H9 (cell line): Measurements from ENCODE around the gene PLA1A. TPM values are rescaled to one million over a fixed set of nuclear protein-coding genes. Genes with fewer than 3 reads are reported as not detected.

Source experiments
- DNase-seq: peaks from one replicate; pipeline ENCODE4 v3.0.0-alpha.2; 2017
- H2AFZ ChIP-seq: one replicate; pipeline ENCODE4 v1.6.1; 2013; ENCODE audit warnings: mild to moderate bottlenecking, low read length, control low read depth, moderate library complexity
- H2AK5ac ChIP-seq: 2 replicates; pipeline ENCODE4 v1.6.1; 2013; ENCODE audit warnings: low read length, control low read depth, mixed read lengths; ENCODE audit not compliant: insufficient read length
- H2BK120ac ChIP-seq: one replicate; pipeline ENCODE4 v1.6.1; 2013; ENCODE audit warnings: low read depth, mild to moderate bottlenecking, low read length, control low read depth, inconsistent platforms; ENCODE audit not compliant: poor library complexity, severe bottlenecking
- H2BK12ac ChIP-seq: 2 replicates; pipeline ENCODE4 v1.6.1; 2013; ENCODE audit warnings: low read length, control low read depth, mixed read lengths, low read depth; ENCODE audit not compliant: insufficient read length
- H2BK15ac ChIP-seq: 2 replicates; pipeline ENCODE4 v1.6.1; 2013; ENCODE audit warnings: low read depth, low read length, control low read depth
- H2BK20ac ChIP-seq: one replicate; pipeline ENCODE4 v1.6.1; 2013; ENCODE audit warnings: low read depth, mild to moderate bottlenecking, low read length, control low read depth, inconsistent platforms; ENCODE audit not compliant: poor library complexity, severe bottlenecking
- H2BK5ac ChIP-seq: 2 replicates; pipeline ENCODE4 v1.6.1; 2013; ENCODE audit warnings: low read length, control low read depth, mixed read lengths; ENCODE audit not compliant: insufficient read length
- H3K14ac ChIP-seq: 2 replicates; pipeline ENCODE4 v1.6.1; 2013; ENCODE audit warnings: low read length, control low read depth; ENCODE audit not compliant: insufficient read depth
- H3K18ac ChIP-seq: 2 replicates; pipeline ENCODE4 v1.6.1; 2013; ENCODE audit warnings: low read depth, mild to moderate bottlenecking, mixed read lengths, low read length, control low read depth; ENCODE audit not compliant: insufficient read length
- H3K23ac ChIP-seq: 2 replicates; pipeline ENCODE4 v1.6.1; 2013; ENCODE audit warnings: low read length, control low read depth, mixed read lengths, low read depth; ENCODE audit not compliant: insufficient read length
- H3K23me2 ChIP-seq: 2 replicates; pipeline ENCODE4 v1.6.1; 2013; ENCODE audit warnings: low read depth, mild to moderate bottlenecking, mixed read lengths, low read length, control low read depth; ENCODE audit not compliant: insufficient read length, poor library complexity, severe bottlenecking
- H3K27ac ChIP-seq: 2 replicates; pipeline ENCODE4 v1.5.1; 2013; ENCODE audit warnings: low read length, control low read depth, mixed read lengths, low read depth; ENCODE audit not compliant: insufficient read length
- H3K27me3 ChIP-seq: 2 replicates; pipeline ENCODE4 v1.6.1; 2013; ENCODE audit warnings: low read length, control low read depth, inconsistent platforms; ENCODE audit not compliant: insufficient read depth
- H3K4ac ChIP-seq: 2 replicates; pipeline ENCODE4 v1.6.1; 2013; ENCODE audit warnings: low read depth, mild to moderate bottlenecking, control low read depth, inconsistent platforms, low read length, moderate library complexity
- H3K4me1 ChIP-seq: 2 replicates; pipeline ENCODE4 v1.6.1; 2013; ENCODE audit warnings: low read length, control low read depth, inconsistent platforms; ENCODE audit not compliant: insufficient read depth
- H3K4me2 ChIP-seq: 2 replicates; pipeline ENCODE4 v1.6.1; 2013; ENCODE audit warnings: low read length, control low read depth, mixed read lengths; ENCODE audit not compliant: insufficient read length, insufficient read depth
- H3K56ac ChIP-seq: 2 replicates; pipeline ENCODE4 v1.6.1; 2013; ENCODE audit warnings: low read depth, mild to moderate bottlenecking, mixed read lengths, low read length, control low read depth; ENCODE audit not compliant: insufficient read length
- H3K79me1 ChIP-seq: 2 replicates; pipeline ENCODE4 v1.6.1; 2013; ENCODE audit warnings: low read depth, mild to moderate bottlenecking, moderate library complexity, low read length, control low read depth, inconsistent platforms; ENCODE audit not compliant: insufficient read depth, poor library complexity, severe bottlenecking
- H3K79me2 ChIP-seq: 2 replicates; pipeline ENCODE4 v1.6.1; 2013; ENCODE audit warnings: low read length, control low read depth, inconsistent platforms; ENCODE audit not compliant: insufficient read depth
- H3K9ac ChIP-seq: 2 replicates; pipeline ENCODE4 v1.6.1; 2013; ENCODE audit warnings: low read length, control low read depth, mixed read lengths; ENCODE audit not compliant: insufficient read length; ENCODE audit errors: extremely low read depth
- H3K9me3 ChIP-seq: one replicate; pipeline ENCODE4 v1.6.1; 2013; ENCODE audit warnings: low read depth, low read length, inconsistent platforms; ENCODE audit not compliant: control insufficient read depth
- H3T11ph ChIP-seq: one replicate; pipeline ENCODE4 v1.6.1; 2013; ENCODE audit warnings: mild to moderate bottlenecking, low read length, control low read depth, inconsistent platforms
- H4K20me1 ChIP-seq: one replicate; pipeline ENCODE4 v1.6.1; 2013; ENCODE audit not compliant: control insufficient read depth, insufficient read length, insufficient read depth
- H4K5ac ChIP-seq: 2 replicates; pipeline ENCODE4 v1.6.1; 2013; ENCODE audit warnings: low read depth, mild to moderate bottlenecking, mixed read lengths, low read length, control low read depth; ENCODE audit not compliant: insufficient read length
- H4K8ac ChIP-seq: replicated peaks from 2 replicates; pipeline ENCODE4 v1.6.1; 2013; ENCODE audit warnings: low read length, control low read depth, mixed read lengths, low read depth; ENCODE audit not compliant: insufficient read length
- H4K91ac ChIP-seq: 2 replicates; pipeline ENCODE4 v1.6.1; 2013; ENCODE audit warnings: low read depth, mild to moderate bottlenecking, moderate library complexity, mixed read lengths, low read length, control low read depth; ENCODE audit not compliant: insufficient read length
- H3K27ac Mint-ChIP-seq, 3 experiments: 2 replicates in 2 of 3; 3 replicates in 1 of 3; pipeline ENCODE4 v1.8.0; 2020 to 2021; ENCODE audit warnings: mixed read lengths in 3 of 3, mild to moderate bottlenecking in 1 of 3, moderate library complexity in 1 of 3
- H3K27me3 Mint-ChIP-seq: 2 replicates; pipeline ENCODE4 v1.8.0; 2021; ENCODE audit warnings: low read depth, mild to moderate bottlenecking, moderate library complexity, mixed read lengths
- H3K36me3 Mint-ChIP-seq, 3 experiments: 2 replicates in 2 of 3; 3 replicates in 1 of 3; pipeline ENCODE4 v1.8.0; 2020 to 2021; ENCODE audit warnings: low read depth in 3 of 3, mixed read lengths in 3 of 3; ENCODE audit not compliant: insufficient read depth in 1 of 3
- H3K4me1 Mint-ChIP-seq, 2 experiments: 2 replicates each; pipeline ENCODE4 v1.8.0; 2020; ENCODE audit warnings: mixed read lengths in 2 of 2
- H3K4me3 Mint-ChIP-seq, 2 experiments: 2 replicates in 1 of 2; 3 replicates in 1 of 2; pipeline ENCODE4 v1.8.0; 2020 to 2021; ENCODE audit warnings: mild to moderate bottlenecking in 2 of 2, mixed read lengths in 2 of 2, moderate library complexity in 1 of 2
- H3K9me3 Mint-ChIP-seq, 2 experiments: 2 replicates in 1 of 2; 3 replicates in 1 of 2; pipeline ENCODE4 v1.8.0; 2020; ENCODE audit warnings: mild to moderate bottlenecking in 2 of 2, mixed read lengths in 2 of 2, moderate library complexity in 1 of 2
- WGBS: extraction: QIAGEN DNeasy Blood & Tissue Kit; methylation state at CpG from one replicate; pipeline ENCODE4 v1.1.7; 2013; ENCODE audit warnings: missing lambda C conversion rate, low lambda C conversion rate, mixed read lengths; ENCODE audit not compliant: insufficient read length; ENCODE audit errors: extremely low coverage; 5-methylcytosine and 5-hydroxymethylcytosine counted together
- total RNA-seq: library from RNA; stranded (reverse); gene quantifications from 2 replicates; pipeline ENCODE4 v1.2.1, GENCODE V29; 2021
- TF ChIP-seq, protein P1 (sequence below): fragments of 200-600 bp; sonication (generic); conservative IDR thresholded peaks from 3 replicates; pipeline ENCODE4 v1.8.0; 2021; ENCODE audit warnings: antibody characterized with exemption, mild to moderate bottlenecking

The PLA1A gene
- total RNA-seq, 1 experiment from 2014 or later = not detected

DNA sequence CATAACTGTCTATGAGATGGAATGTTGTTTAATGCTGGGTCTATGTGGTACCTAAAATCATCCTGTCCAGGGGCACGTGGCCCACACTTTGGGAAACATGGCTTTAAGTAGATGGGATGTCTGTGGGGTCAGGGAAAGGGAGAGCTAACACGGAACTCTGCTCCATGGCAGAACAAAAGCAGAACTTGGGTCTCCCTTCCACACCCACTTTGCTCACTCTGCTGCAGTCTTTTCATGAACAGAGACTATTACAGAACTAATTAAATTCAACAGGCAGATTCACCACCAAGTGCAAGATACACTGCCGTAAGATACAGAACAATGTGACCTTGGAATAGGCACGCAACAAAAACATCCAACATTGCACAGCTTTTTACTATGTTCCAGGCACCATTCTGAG is 34.5 kb downstream of the PLA1A start:
- no peaks in the 10 kb centered on the region for H3K4me1 ChIP-seq
- H3K4ac ChIP-seq = no peak overlapping the region
- H2AFZ ChIP-seq = no peak overlapping the region
- no peak overlapping the region for H2AK5ac ChIP-seq
- no peak overlapping the region for H3K56ac ChIP-seq
- no peak overlapping the region for H3K4me2 ChIP-seq
- no peak overlapping the region for H3K27ac Mint-ChIP-seq
- H3K23ac ChIP-seq = no peak overlapping the region
- no peaks in the 10 kb centered on the region for H3K23me2 ChIP-seq
- no peaks in the 10 kb centered on the region for H3K79me1 ChIP-seq
- H3K9me3 ChIP-seq = no peaks in the 10 kb centered on the region
- no peak overlapping the region for H3K18ac ChIP-seq
- H3K27me3 ChIP-seq = no peaks in the 10 kb centered on the region
- no peaks in the 10 kb centered on the region for H4K20me1 ChIP-seq
- H2BK120ac ChIP-seq = no peak overlapping the region
- H3T11ph ChIP-seq = no peak overlapping the region
- no peak overlapping the region for H3K9ac ChIP-seq
- H4K5ac ChIP-seq = no peak overlapping the region
- peaks cover 10 to 14% of the 10 kb centered on the region in 2 experiments for H3K4me1 Mint-ChIP-seq
- no peak overlapping the region for H2BK12ac ChIP-seq
- H3K4me3 Mint-ChIP-seq = no peak overlapping the region
- no peak for DNase-seq
- WGBS = no CpG with 5 or more reads among the region's 4 CpGs
- H4K91ac ChIP-seq = no peak overlapping the region
- no peaks in the 10 kb centered on the region for H3K9me3 Mint-ChIP-seq
- H3K27ac ChIP-seq = no peak overlapping the region
- H2BK20ac ChIP-seq = no peak overlapping the region
- peaks cover 2% of the 10 kb centered on the region for H3K27me3 Mint-ChIP-seq
- no peak overlapping the region for H3K14ac ChIP-seq
- H2BK15ac ChIP-seq = no peak overlapping the region
- no peak overlapping the region for H4K8ac ChIP-seq
- TF ChIP-seq, protein P1, sequence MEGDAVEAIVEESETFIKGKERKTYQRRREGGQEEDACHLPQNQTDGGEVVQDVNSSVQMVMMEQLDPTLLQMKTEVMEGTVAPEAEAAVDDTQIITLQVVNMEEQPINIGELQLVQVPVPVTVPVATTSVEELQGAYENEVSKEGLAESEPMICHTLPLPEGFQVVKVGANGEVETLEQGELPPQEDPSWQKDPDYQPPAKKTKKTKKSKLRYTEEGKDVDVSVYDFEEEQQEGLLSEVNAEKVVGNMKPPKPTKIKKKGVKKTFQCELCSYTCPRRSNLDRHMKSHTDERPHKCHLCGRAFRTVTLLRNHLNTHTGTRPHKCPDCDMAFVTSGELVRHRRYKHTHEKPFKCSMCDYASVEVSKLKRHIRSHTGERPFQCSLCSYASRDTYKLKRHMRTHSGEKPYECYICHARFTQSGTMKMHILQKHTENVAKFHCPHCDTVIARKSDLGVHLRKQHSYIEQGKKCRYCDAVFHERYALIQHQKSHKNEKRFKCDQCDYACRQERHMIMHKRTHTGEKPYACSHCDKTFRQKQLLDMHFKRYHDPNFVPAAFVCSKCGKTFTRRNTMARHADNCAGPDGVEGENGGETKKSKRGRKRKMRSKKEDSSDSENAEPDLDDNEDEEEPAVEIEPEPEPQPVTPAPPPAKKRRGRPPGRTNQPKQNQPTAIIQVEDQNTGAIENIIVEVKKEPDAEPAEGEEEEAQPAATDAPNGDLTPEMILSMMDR = no peak
- H3K79me2 ChIP-seq = no peaks in the 10 kb centered on the region
- no peak overlapping the region for H2BK5ac ChIP-seq
- H3K36me3 Mint-ChIP-seq = no peaks in the 10 kb centered on the region
